GM23338 (cell line): ENCODE results near the gene HAUS8. TPM values are rescaled to one million over a fixed set of nuclear protein-coding genes. Genes with fewer than 3 reads are reported as not detected.

Source experiments
- ATAC-seq: fragments of 200-7000 bp; cut with Tn5 transposase; 3 replicates; pipeline ENCODE4 v1.9.1; 2020
- DNase-seq: peaks from one replicate; pipeline ENCODE4 v3.0.0-alpha.2; 2015; ENCODE audit warnings: low spot score
- H2AFZ ChIP-seq: fragments of 200-600 bp; sonication (generic); 2 replicates; pipeline ENCODE4 v1.8.0; 2016; ENCODE audit warnings: antibody characterized with exemption, mild to moderate bottlenecking, moderate library complexity
- H3F3A ChIP-seq: fragments of 200-600 bp; sonication (generic); replicated peaks from 2 replicates; pipeline ENCODE4 v1.8.0; 2017; ENCODE audit warnings: antibody characterized with exemption, mixed run types, low read depth
- H3K27ac ChIP-seq: fragments of 200-600 bp; sonication (generic); 2 replicates; pipeline ENCODE4 v1.6.1; 2016; ENCODE audit warnings: low read depth
- H3K27me3 ChIP-seq: fragments of 200-600 bp; sonication (generic); 2 replicates; pipeline ENCODE4 v1.8.0; 2016; ENCODE audit warnings: mild to moderate bottlenecking, mixed run types, moderate library complexity; ENCODE audit not compliant: insufficient read depth
- H3K36me3 ChIP-seq: fragments of 200-600 bp; sonication (generic); 2 replicates; pipeline ENCODE4 v1.8.0; 2016; ENCODE audit warnings: mild to moderate bottlenecking; ENCODE audit not compliant: insufficient read depth
- H3K4me1 ChIP-seq: fragments of 200-600 bp; sonication (generic); 2 replicates; pipeline ENCODE4 v1.8.0; 2016; ENCODE audit warnings: mild to moderate bottlenecking, moderate library complexity; ENCODE audit not compliant: insufficient read depth
- H3K4me2 ChIP-seq: fragments of 200-600 bp; sonication (generic); 2 replicates; pipeline ENCODE4 v1.7.1; 2017; ENCODE audit warnings: mixed run types
- H3K4me3 ChIP-seq: fragments of 200-600 bp; sonication (generic); 2 replicates; pipeline ENCODE4 v1.6.1; 2016; ENCODE audit warnings: mixed run types
- H3K79me2 ChIP-seq: fragments of 200-600 bp; sonication (generic); replicated peaks from 2 replicates; pipeline ENCODE4 v1.8.0; 2017; ENCODE audit warnings: mild to moderate bottlenecking; ENCODE audit not compliant: insufficient read depth
- H3K9me2 ChIP-seq: fragments of 200-600 bp; sonication (generic); 2 replicates; pipeline ENCODE4 v1.8.0; 2017; ENCODE audit not compliant: insufficient read depth
- H4K20me1 ChIP-seq: fragments of 200-600 bp; sonication (generic); replicated peaks from 2 replicates; pipeline ENCODE4 v1.8.0; 2017; ENCODE audit warnings: mild to moderate bottlenecking; ENCODE audit not compliant: insufficient read depth
- H3K27ac Mint-ChIP-seq: 2 replicates; pipeline ENCODE4 v1.8.0; 2020; ENCODE audit warnings: inconsistent platforms, mild to moderate bottlenecking, moderate library complexity, mixed read lengths
- H3K27me3 Mint-ChIP-seq: 3 replicates; pipeline ENCODE4 v1.8.0; 2022; ENCODE audit warnings: low read depth, mild to moderate bottlenecking, moderate library complexity, mixed read lengths, inconsistent platforms; ENCODE audit not compliant: insufficient read depth, poor library complexity
- H3K36me3 Mint-ChIP-seq: 3 replicates; pipeline ENCODE4 v1.8.0; 2021; ENCODE audit warnings: low read depth, mild to moderate bottlenecking, inconsistent platforms, moderate library complexity, mixed read lengths
- H3K4me1 Mint-ChIP-seq: 3 replicates; pipeline ENCODE4 v1.8.0; 2020; ENCODE audit warnings: mild to moderate bottlenecking, inconsistent platforms, mixed read lengths
- H3K4me3 Mint-ChIP-seq: 3 replicates; pipeline ENCODE4 v1.8.0; 2021; ENCODE audit warnings: moderate library complexity, mild to moderate bottlenecking, inconsistent platforms, mixed read lengths
- H3K9me3 Mint-ChIP-seq: 3 replicates; pipeline ENCODE4 v1.8.0; 2020; ENCODE audit warnings: moderate library complexity, mild to moderate bottlenecking, inconsistent platforms, mixed read lengths
- CREB1 ChIP-seq: fragments of 250-450 bp; sonication (Bioruptor Pico); IDR thresholded peaks from 2 replicates; pipeline ENCODE4 v1.5.0; 2020; ENCODE audit warnings: low read depth, mild to moderate bottlenecking, moderate library complexity
- EZH2 ChIP-seq: fragments of 200-600 bp; sonication (generic); IDR thresholded peaks from one replicate; pipeline ENCODE4 v1.8.0; 2017; ENCODE audit warnings: antibody characterized with exemption, mild to moderate bottlenecking, low read depth; ENCODE audit not compliant: unreplicated experiment
- EZH2phosphoT487 ChIP-seq: fragments of 200-600 bp; sonication (generic); IDR thresholded peaks from one replicate; pipeline ENCODE4 v1.8.1; 2018; ENCODE audit warnings: antibody characterized with exemption; ENCODE audit not compliant: unreplicated experiment
- JUNB ChIP-seq: IDR thresholded peaks from one replicate; pipeline ENCODE4 v1.6.1; 2016; ENCODE audit warnings: antibody characterized with exemption; ENCODE audit not compliant: unreplicated experiment
- NANOG ChIP-seq: IDR thresholded peaks from 2 replicates; pipeline ENCODE4 v1.6.1; 2016; ENCODE audit warnings: antibody characterized with exemption, borderline replicate concordance
- POLR2AphosphoS5 ChIP-seq: IDR thresholded peaks from 2 replicates; pipeline ENCODE4 v1.6.1; 2016; ENCODE audit warnings: antibody characterized with exemption, low read depth
- STAT1 ChIP-seq: IDR thresholded peaks from one replicate; pipeline ENCODE4 v1.6.1; 2016; ENCODE audit warnings: antibody characterized with exemption; ENCODE audit not compliant: unreplicated experiment
- ZNF114 ChIP-seq: fragments of 250-450 bp; sonication (Bioruptor Pico); IDR thresholded peaks from 2 replicates; pipeline ENCODE4 v1.5.0; 2020; ENCODE audit warnings: mild to moderate bottlenecking, moderate library complexity
- ZNF331 ChIP-seq: fragments of 250-450 bp; sonication (Bioruptor Pico); IDR thresholded peaks from 2 replicates; pipeline ENCODE4 v1.5.0; 2020; ENCODE audit warnings: low read depth, mild to moderate bottlenecking, moderate library complexity
- polyA plus RNA-seq: library from polyadenylated mRNA; unstranded; fragments of >200 nt; fragmentation: Nextera tagmentation; extraction: Ambion mirVana; gene quantifications from 2 replicates; pipeline ENCODE4 v1.2.1, GENCODE V29; 2016
- total RNA-seq: library from RNA; depleted of rRNA; stranded (reverse); fragments of >200 nt; shearing (Covaris generic); gene quantifications from 2 replicates; pipeline ENCODE4 v1.2.3, GENCODE V29; 2014
- TF ChIP-seq, protein P1 (sequence below): fragments of 250-450 bp; sonication (Bioruptor Pico); IDR thresholded peaks from 2 replicates; pipeline ENCODE4 v1.5.0; 2020; ENCODE audit warnings: mild to moderate bottlenecking, moderate library complexity
- TF ChIP-seq, protein P2 (sequence below): IDR thresholded peaks from one replicate; pipeline ENCODE4 v1.6.1; 2018; ENCODE audit warnings: antibody characterized with exemption; ENCODE audit not compliant: unreplicated experiment
- TF ChIP-seq, protein P3 (sequence below), 2 experiments: fragments of 200-600 bp in 1 of 2; sonication (generic) in 1 of 2; conservative IDR thresholded peaks; 2 replicates each; pipeline versions ENCODE4 v1.5.1 to v1.6.1; 2016 to 2017; ENCODE audit warnings: antibody characterized with exemption in 2 of 2, low read depth in 2 of 2, mild to moderate bottlenecking in 2 of 2, moderate library complexity in 1 of 2
- TF ChIP-seq, protein P4 (sequence below): IDR thresholded peaks from 2 replicates; pipeline ENCODE4 v1.6.1; 2016; ENCODE audit warnings: antibody characterized with exemption

Gene HAUS8
- total and polyA plus RNA-seq, 2 experiments from 2014 or later, result 11.1 to 33.3 TPM

DNA sequence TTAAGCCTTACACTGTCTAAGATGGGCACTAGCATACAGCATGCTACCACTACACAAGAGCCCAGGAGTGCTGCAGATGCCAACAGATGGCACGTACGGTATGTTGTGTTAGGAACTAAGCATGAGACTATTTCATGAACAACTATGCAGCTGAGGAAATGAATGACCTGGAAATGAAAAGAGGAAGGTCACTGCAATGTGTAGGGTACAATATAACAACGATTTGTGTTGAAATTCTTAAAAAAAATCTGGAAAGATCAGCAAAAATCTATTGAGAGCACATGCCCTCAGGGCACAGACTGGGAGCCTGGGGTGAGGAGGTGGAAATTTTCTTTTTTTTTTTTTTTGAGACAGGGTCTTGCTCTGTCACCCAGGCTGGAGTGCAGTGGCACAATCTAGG is 14.4 kb downstream of the HAUS8 start (continued):
- TF ChIP-seq, protein P1, sequence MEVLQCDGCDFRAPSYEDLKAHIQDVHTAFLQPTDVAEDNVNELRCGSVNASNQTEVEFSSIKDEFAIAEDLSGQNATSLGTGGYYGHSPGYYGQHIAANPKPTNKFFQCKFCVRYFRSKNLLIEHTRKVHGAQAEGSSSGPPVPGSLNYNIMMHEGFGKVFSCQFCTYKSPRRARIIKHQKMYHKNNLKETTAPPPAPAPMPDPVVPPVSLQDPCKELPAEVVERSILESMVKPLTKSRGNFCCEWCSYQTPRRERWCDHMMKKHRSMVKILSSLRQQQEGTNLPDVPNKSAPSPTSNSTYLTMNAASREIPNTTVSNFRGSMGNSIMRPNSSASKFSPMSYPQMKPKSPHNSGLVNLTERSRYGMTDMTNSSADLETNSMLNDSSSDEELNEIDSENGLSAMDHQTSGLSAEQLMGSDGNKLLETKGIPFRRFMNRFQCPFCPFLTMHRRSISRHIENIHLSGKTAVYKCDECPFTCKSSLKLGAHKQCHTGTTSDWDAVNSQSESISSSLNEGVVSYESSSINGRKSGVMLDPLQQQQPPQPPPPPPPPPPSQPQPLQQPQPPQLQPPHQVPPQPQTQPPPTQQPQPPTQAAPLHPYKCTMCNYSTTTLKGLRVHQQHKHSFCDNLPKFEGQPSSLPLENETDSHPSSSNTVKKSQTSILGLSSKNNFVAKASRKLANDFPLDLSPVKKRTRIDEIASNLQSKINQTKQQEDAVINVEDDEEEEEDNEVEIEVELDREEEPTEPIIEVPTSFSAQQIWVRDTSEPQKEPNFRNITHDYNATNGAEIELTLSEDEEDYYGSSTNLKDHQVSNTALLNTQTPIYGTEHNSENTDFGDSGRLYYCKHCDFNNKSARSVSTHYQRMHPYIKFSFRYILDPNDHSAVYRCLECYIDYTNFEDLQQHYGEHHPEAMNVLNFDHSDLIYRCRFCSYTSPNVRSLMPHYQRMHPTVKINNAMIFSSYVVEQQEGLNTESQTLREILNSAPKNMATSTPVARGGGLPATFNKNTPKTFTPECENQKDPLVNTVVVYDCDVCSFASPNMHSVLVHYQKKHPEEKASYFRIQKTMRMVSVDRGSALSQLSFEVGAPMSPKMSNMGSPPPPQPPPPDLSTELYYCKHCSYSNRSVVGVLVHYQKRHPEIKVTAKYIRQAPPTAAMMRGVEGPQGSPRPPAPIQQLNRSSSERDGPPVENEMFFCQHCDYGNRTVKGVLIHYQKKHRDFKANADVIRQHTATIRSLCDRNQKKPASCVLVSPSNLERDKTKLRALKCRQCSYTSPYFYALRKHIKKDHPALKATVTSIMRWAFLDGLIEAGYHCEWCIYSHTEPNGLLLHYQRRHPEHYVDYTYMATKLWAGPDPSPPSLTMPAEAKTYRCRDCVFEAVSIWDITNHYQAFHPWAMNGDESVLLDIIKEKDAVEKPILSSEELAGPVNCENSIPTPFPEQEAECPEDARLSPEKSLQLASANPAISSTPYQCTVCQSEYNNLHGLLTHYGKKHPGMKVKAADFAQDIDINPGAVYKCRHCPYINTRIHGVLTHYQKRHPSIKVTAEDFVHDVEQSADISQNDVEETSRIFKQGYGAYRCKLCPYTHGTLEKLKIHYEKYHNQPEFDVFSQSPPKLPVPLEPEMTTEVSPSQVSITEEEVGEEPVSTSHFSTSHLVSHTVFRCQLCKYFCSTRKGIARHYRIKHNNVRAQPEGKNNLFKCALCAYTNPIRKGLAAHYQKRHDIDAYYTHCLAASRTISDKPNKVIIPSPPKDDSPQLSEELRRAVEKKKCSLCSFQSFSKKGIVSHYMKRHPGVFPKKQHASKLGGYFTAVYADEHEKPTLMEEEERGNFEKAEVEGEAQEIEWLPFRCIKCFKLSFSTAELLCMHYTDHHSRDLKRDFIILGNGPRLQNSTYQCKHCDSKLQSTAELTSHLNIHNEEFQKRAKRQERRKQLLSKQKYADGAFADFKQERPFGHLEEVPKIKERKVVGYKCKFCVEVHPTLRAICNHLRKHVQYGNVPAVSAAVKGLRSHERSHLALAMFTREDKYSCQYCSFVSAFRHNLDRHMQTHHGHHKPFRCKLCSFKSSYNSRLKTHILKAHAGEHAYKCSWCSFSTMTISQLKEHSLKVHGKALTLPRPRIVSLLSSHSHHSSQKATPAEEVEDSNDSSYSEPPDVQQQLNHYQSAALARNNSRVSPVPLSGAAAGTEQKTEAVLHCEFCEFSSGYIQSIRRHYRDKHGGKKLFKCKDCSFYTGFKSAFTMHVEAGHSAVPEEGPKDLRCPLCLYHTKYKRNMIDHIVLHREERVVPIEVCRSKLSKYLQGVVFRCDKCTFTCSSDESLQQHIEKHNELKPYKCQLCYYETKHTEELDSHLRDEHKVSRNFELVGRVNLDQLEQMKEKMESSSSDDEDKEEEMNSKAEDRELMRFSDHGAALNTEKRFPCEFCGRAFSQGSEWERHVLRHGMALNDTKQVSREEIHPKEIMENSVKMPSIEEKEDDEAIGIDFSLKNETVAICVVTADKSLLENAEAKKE (CRISPR knock-in tag), result no peak

DNA sequence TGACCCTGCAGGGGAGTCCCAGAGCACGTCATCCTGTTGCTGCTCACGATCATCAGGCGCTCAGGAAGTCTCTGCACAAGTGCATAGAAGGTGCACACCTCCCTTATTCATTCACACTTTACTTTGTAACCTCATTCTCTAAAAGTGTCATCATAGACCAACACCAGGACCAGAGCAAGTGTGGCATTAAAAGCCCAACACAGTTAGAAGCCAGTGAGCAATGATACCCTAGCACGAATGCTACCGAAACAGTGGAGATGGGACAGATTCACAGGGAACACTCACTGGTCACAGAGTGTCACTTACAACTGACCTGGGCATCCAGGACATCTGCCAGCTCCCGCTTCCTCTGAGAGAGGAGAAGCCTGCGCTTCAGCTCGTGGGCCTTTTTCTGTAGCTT is 17.0 kb downstream of the HAUS8 start:
- Mint-ChIP-seq H3K9me3 (peaks cover 14% of the 10 kb centered on the region; the same call in 2 of the 3 replicates), H3K4me1 (no peaks in the 10 kb centered on the region), H3K4me3 (no peak overlapping the region), H3K27ac (no peak overlapping the region), H3K27me3 (no peaks in the 10 kb centered on the region), H3K36me3 (peaks cover 82% of the 10 kb centered on the region)
- peaks cover 12% of the 10 kb centered on the region for H4K20me1 ChIP-seq
- DNase-seq (no peak), ATAC-seq (no peak)
- no peak overlapping the region for H3K4me3 ChIP-seq
- no peak overlapping the region for H3K4me2 ChIP-seq
- H3K79me2 ChIP-seq, result peaks cover 28% of the 10 kb centered on the region
- no peaks in the 10 kb centered on the region for H3K4me1 ChIP-seq
- H3F3A ChIP-seq, result no peaks in the 10 kb centered on the region
- H3K36me3 ChIP-seq, result peaks cover 28% of the 10 kb centered on the region
- H2AFZ ChIP-seq, result no peak overlapping the region
- H3K9me2 ChIP-seq, result no peaks in the 10 kb centered on the region
- H3K27ac ChIP-seq, result no peak overlapping the region
- no peaks in the 10 kb centered on the region for H3K27me3 ChIP-seq
- TF ChIP-seq EZH2, result no peak
- TF ChIP-seq, protein P2, sequence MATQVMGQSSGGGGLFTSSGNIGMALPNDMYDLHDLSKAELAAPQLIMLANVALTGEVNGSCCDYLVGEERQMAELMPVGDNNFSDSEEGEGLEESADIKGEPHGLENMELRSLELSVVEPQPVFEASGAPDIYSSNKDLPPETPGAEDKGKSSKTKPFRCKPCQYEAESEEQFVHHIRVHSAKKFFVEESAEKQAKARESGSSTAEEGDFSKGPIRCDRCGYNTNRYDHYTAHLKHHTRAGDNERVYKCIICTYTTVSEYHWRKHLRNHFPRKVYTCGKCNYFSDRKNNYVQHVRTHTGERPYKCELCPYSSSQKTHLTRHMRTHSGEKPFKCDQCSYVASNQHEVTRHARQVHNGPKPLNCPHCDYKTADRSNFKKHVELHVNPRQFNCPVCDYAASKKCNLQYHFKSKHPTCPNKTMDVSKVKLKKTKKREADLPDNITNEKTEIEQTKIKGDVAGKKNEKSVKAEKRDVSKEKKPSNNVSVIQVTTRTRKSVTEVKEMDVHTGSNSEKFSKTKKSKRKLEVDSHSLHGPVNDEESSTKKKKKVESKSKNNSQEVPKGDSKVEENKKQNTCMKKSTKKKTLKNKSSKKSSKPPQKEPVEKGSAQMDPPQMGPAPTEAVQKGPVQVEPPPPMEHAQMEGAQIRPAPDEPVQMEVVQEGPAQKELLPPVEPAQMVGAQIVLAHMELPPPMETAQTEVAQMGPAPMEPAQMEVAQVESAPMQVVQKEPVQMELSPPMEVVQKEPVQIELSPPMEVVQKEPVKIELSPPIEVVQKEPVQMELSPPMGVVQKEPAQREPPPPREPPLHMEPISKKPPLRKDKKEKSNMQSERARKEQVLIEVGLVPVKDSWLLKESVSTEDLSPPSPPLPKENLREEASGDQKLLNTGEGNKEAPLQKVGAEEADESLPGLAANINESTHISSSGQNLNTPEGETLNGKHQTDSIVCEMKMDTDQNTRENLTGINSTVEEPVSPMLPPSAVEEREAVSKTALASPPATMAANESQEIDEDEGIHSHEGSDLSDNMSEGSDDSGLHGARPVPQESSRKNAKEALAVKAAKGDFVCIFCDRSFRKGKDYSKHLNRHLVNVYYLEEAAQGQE, result no peak
- TF ChIP-seq CREB1 (CRISPR knock-in tag), result no peak
- no peak for TF ChIP-seq STAT1
- TF ChIP-seq ZNF114 (CRISPR knock-in tag), result no peak
- no peak for TF ChIP-seq NANOG
- TF ChIP-seq, protein P3, sequence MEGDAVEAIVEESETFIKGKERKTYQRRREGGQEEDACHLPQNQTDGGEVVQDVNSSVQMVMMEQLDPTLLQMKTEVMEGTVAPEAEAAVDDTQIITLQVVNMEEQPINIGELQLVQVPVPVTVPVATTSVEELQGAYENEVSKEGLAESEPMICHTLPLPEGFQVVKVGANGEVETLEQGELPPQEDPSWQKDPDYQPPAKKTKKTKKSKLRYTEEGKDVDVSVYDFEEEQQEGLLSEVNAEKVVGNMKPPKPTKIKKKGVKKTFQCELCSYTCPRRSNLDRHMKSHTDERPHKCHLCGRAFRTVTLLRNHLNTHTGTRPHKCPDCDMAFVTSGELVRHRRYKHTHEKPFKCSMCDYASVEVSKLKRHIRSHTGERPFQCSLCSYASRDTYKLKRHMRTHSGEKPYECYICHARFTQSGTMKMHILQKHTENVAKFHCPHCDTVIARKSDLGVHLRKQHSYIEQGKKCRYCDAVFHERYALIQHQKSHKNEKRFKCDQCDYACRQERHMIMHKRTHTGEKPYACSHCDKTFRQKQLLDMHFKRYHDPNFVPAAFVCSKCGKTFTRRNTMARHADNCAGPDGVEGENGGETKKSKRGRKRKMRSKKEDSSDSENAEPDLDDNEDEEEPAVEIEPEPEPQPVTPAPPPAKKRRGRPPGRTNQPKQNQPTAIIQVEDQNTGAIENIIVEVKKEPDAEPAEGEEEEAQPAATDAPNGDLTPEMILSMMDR (conservative IDR thresholded peaks at IDR 0.05; ENCODE audit: low read depth in 2 of 2), result no peak
- no peak for TF ChIP-seq POLR2AphosphoS5
- no peak for TF ChIP-seq EZH2phosphoT487
- TF ChIP-seq, protein P4, sequence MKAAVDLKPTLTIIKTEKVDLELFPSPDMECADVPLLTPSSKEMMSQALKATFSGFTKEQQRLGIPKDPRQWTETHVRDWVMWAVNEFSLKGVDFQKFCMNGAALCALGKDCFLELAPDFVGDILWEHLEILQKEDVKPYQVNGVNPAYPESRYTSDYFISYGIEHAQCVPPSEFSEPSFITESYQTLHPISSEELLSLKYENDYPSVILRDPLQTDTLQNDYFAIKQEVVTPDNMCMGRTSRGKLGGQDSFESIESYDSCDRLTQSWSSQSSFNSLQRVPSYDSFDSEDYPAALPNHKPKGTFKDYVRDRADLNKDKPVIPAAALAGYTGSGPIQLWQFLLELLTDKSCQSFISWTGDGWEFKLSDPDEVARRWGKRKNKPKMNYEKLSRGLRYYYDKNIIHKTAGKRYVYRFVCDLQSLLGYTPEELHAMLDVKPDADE, result no peak
- TF ChIP-seq JUNB, result no peak
- TF ChIP-seq ZNF331, result no peak
